DOHH2 (cell line): ENCODE measurements around the gene HEG1.

Source experiments
- H3F3A ChIP-seq: fragments of 200-600 bp; sonication (generic), shearing (Covaris generic); 2 replicates; pipeline ENCODE4 v1.6.0; 2016; ENCODE audit warnings: antibody characterized with exemption, mild to moderate bottlenecking; ENCODE audit not compliant: control insufficient read depth, insufficient read depth
- H3K27ac ChIP-seq: fragments of 200-600 bp; sonication (generic); 2 replicates; pipeline ENCODE4 v1.5.1; 2014; ENCODE audit warnings: low read depth, mild to moderate bottlenecking, low read length, moderate library complexity
- H3K27me3 ChIP-seq: fragments of 200-600 bp; sonication (generic); 2 replicates; pipeline ENCODE4 v1.6.1; 2014; ENCODE audit warnings: mild to moderate bottlenecking, low read length, mixed read lengths; ENCODE audit not compliant: control insufficient read depth
- H3K36me3 ChIP-seq: fragments of 200-600 bp; sonication (generic); 2 replicates; pipeline ENCODE4 v1.6.1; 2014; ENCODE audit warnings: mild to moderate bottlenecking, low read length, moderate library complexity, mixed read lengths; ENCODE audit not compliant: control insufficient read depth
- H3K4me1 ChIP-seq: fragments of 200-600 bp; sonication (generic); 2 replicates; pipeline ENCODE4 v1.6.1; 2014; ENCODE audit warnings: mild to moderate bottlenecking, low read length, mixed read lengths; ENCODE audit not compliant: control insufficient read depth
- H3K4me2 ChIP-seq: fragments of 200-600 bp; sonication (generic); 2 replicates; pipeline ENCODE4 v1.6.0; 2014; ENCODE audit warnings: mild to moderate bottlenecking, low read length, moderate library complexity
- H3K4me3 ChIP-seq: fragments of 200-600 bp; sonication (generic); 2 replicates; pipeline ENCODE4 v1.5.1; 2014; ENCODE audit warnings: mild to moderate bottlenecking, low read length, mixed read lengths
- H3K79me2 ChIP-seq: fragments of 200-600 bp; sonication (generic); 2 replicates; pipeline ENCODE4 v1.6.1; 2014; ENCODE audit warnings: mild to moderate bottlenecking, low read length, mixed read lengths; ENCODE audit not compliant: control insufficient read depth
- H3K9me2 ChIP-seq: fragments of 200-600 bp; sonication (generic); replicated peaks from 2 replicates; pipeline ENCODE4 v1.6.1; 2014; ENCODE audit warnings: mild to moderate bottlenecking, low read length, mixed read lengths; ENCODE audit not compliant: control insufficient read depth
- H3K9me3 ChIP-seq: fragments of 200-600 bp; sonication (generic); 2 replicates; pipeline ENCODE4 v1.6.1; 2014; ENCODE audit warnings: antibody characterized with exemption, low read length, mixed read lengths; ENCODE audit not compliant: control insufficient read depth, insufficient read depth
- H4K20me1 ChIP-seq: fragments of 200-600 bp; sonication (generic); 2 replicates; pipeline ENCODE4 v1.6.0; 2014; ENCODE audit warnings: low read depth, mild to moderate bottlenecking, antibody characterized with exemption, low read length, moderate library complexity; ENCODE audit not compliant: control insufficient read depth, insufficient read depth
- CTCF ChIP-seq: fragments of 200-600 bp; sonication (generic); IDR thresholded peaks from one replicate; pipeline ENCODE4 v1.5.1; 2014; ENCODE audit warnings: antibody characterized with exemption, mild to moderate bottlenecking, low read depth, low read length; ENCODE audit not compliant: poor library complexity, severe bottlenecking
- EZH2phosphoT487 ChIP-seq: fragments of 200-600 bp; sonication (generic); IDR thresholded peaks from 2 replicates; pipeline ENCODE4 v1.6.1; 2017; ENCODE audit warnings: borderline replicate concordance, mild to moderate bottlenecking, antibody characterized with exemption, low read length, moderate library complexity, mixed read lengths

Gene HEG1

GRCh38 chr3:124984754-124985153 is 71.0 kb downstream of the HEG1 start:
- no peaks in the 10 kb centered on the region for H3K36me3 ChIP-seq
- H3K27me3 ChIP-seq, result no peaks in the 10 kb centered on the region
- no peaks in the 10 kb centered on the region for H3K79me2 ChIP-seq
- no peaks in the 10 kb centered on the region for H4K20me1 ChIP-seq
- TF ChIP-seq CTCF, result no peak
- TF ChIP-seq EZH2phosphoT487, result no peak
- H3K4me2 ChIP-seq, result no peak overlapping the region
- H3K4me3 ChIP-seq, result no peak overlapping the region
- H3K27ac ChIP-seq, result no peak overlapping the region
- no peaks in the 10 kb centered on the region for H3K4me1 ChIP-seq
- no peaks in the 10 kb centered on the region for H3K9me2 ChIP-seq
- no peaks in the 10 kb centered on the region for H3K9me3 ChIP-seq
- H3F3A ChIP-seq, result no peaks in the 10 kb centered on the region

- no peaks in the 10 kb centered on the region for H3F3A ChIP-seq
- no peaks in the 10 kb centered on the region for H3K27me3 ChIP-seq
- H3K4me2 ChIP-seq, result no peak overlapping the region
- no peaks in the 10 kb centered on the region for H4K20me1 ChIP-seq
- no peak overlapping the region for H3K4me3 ChIP-seq
- no peaks in the 10 kb centered on the region for H3K4me1 ChIP-seq
- H3K36me3 ChIP-seq, result no peaks in the 10 kb centered on the region
- H3K9me3 ChIP-seq, result no peaks in the 10 kb centered on the region
- no peaks in the 10 kb centered on the region for H3K79me2 ChIP-seq
- no peaks in the 10 kb centered on the region for H3K9me2 ChIP-seq
- no peak for TF ChIP-seq EZH2phosphoT487
- no peak for TF ChIP-seq CTCF
- no peak overlapping the region for H3K27ac ChIP-seq
Measured at GRCh38 chr3:124982855-124983254, 72.9 kb downstream of the HEG1 start.

- Histone ChIP-seq H3K27me3 (no peaks in the 10 kb centered on the region), H3K79me2 (no peaks in the 10 kb centered on the region), H3K9me3 (no peaks in the 10 kb centered on the region), H3K4me3 (no peak overlapping the region), H3K27ac (no peak overlapping the region), H3K36me3 (no peaks in the 10 kb centered on the region), H3K4me2 (no peak overlapping the region), H3F3A (no peaks in the 10 kb centered on the region), H3K4me1 (no peaks in the 10 kb centered on the region), H3K9me2 (no peaks in the 10 kb centered on the region), H4K20me1 (no peaks in the 10 kb centered on the region)
- TF ChIP-seq CTCF, result no peak
- no peak for TF ChIP-seq EZH2phosphoT487
Measured at GRCh38 chr3:124981472-124981871, 74.3 kb downstream of the HEG1 start.

- Histone ChIP-seq H3K27ac (no peak overlapping the region), H4K20me1 (no peaks in the 10 kb centered on the region), H3K4me2 (no peak overlapping the region), H3K79me2 (no peaks in the 10 kb centered on the region), H3K4me1 (no peaks in the 10 kb centered on the region), H3K27me3 (no peaks in the 10 kb centered on the region), H3K36me3 (no peaks in the 10 kb centered on the region), H3K4me3 (no peak overlapping the region), H3K9me3 (no peaks in the 10 kb centered on the region), H3K9me2 (no peaks in the 10 kb centered on the region), H3F3A (no peaks in the 10 kb centered on the region)
- TF ChIP-seq EZH2phosphoT487 (no peak), CTCF (no peak)
Measured at GRCh38 chr3:124978627-124979026, 77.2 kb downstream of the HEG1 start.
